ENCODE data around the gene SERPINA9. TPM values are rescaled to one million over a fixed set of nuclear protein-coding genes. Genes with fewer than 3 reads are reported as not detected.

SERPINA9 gene
- total RNA-seq, 6 experiments from 2014 or later: not detected

DNA sequence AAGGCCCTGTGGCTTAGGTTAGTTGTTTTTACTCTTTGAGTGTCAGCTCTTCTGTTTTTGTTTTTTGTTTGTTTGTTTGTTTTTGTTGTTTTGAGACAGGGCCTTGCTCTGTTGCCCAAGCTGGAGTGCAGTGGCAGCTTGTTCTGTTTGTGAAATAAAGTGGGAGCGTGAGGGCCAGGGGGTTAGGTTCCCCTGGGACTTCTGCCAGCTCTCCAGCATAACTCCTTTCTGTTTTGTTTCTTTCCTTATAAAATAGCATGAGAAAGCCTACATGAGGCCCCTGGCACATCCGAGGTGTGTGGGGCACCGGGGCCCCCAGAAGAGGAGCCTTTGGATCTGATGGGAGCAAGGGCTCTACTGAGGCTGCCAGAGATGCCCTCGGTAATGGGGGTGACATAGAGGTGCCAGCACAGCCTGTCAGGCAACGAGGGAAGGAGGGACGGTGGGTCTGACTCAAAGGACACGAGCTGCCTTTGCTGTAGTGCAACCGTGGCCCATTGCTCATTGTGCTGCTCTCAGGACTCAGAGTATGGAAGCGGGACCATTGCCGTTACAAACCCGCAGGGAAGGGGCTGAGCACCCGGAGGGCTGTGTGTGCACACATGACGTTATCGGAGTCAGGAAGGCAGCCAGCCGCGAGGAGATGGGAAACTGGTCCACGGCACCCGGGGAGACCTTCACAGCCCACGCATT is 14.3 kb downstream of the SERPINA9 start:
- Mint-ChIP-seq H3K9me3 (peaks cover 61% of the 10 kb centered on the region), H3K4me3 (no peak overlapping the region), H3K27me3 (ENCODE audit: insufficient read depth) (no peaks in the 10 kb centered on the region), H3K36me3 (ENCODE audit: low read depth) (peaks cover 5% of the 10 kb centered on the region; the same call in 1 of the 2 replicates), H3K27ac (no peak overlapping the region), H3K4me1 (ENCODE audit: low read depth) (no peaks in the 10 kb centered on the region)
- TF ChIP-seq CTCF (IDR thresholded peaks at IDR 0.05): no peak
- no peak for DNase-seq

DNA sequence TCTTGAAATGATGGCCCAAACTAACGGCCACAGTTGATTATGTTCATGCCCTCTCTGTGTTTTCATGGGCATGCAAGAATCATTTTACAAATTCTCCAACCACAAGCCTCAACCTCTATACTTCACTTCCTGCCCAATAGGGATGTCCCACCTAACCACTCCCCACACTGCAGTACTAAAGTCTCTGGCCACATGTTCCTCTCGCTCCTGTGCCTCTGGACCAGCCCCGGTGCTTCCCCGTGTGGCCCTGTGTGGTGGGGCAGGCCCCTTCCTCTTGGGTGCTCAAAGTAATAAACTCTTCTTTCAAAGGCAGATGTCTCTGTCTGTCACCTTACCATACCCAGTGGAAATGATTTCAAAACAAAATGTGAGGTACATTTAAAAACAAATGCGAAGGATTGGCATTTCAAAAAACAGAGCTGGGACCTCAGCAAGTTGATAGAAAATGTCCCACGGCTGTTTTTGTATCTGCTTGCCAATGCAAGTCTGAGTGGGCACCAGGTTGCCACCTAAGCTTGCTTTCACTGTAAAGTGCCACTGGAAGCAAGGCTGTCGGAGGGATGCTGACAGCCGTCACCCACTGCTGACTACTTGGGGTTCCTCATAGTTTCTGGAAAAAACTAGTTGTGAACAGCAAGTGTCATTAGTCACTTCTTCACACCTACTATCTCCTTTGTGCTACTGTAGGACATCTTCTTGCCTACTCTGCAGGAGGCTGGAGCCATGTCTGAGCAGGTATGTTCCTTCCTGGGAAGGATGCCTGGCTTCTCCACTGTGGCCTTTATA is 15.2 kb downstream of the SERPINA9 start:
- H3K27ac Mint-ChIP-seq: no peak overlapping the region
- peaks cover 59% of the 10 kb centered on the region for H3K9me3 Mint-ChIP-seq
- peaks cover 5% of the 10 kb centered on the region; the same call in 1 of the 2 replicates for H3K36me3 Mint-ChIP-seq (ENCODE audit: low read depth)
- no peak for TF ChIP-seq CTCF (IDR thresholded peaks at IDR 0.05)
- no peak overlapping the region for H3K4me3 Mint-ChIP-seq
- no peaks in the 10 kb centered on the region for H3K4me1 Mint-ChIP-seq (ENCODE audit: low read depth)
- no peak for DNase-seq
- no peaks in the 10 kb centered on the region for H3K27me3 Mint-ChIP-seq (ENCODE audit: insufficient read depth)

DNA sequence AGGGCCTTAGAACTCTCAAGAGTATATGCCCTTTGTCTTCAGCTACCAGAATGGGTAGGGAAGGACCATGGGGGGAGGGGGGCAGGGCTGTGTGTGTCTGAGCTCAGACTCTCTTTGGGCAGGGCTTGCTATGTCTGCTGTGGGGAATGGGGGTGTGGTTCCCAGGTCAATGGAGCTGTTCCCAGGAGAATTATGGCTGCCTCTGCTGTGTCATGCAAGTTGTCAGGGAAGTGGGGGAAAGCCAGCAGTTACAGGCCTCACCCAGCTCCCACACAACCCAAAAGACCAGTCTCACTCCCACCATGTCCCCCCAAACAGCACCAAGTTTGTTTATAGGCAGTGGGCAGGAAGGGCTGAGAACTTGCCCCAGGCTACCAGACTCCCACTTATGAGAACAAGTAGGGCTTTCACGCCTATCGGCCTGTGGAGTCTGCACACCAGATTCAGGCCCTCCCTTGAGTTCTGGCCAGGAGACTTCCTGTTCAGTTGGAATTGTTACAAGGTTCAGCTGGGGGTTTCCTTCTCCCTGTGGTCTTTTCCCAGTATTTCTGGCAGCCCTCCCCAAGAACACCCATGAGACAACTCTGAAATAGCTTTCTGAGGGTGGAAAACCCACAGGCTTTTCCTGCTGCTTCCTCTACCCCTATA is 17.3 kb downstream of the SERPINA9 start:
- H3K4me3 Mint-ChIP-seq: no peak overlapping the region
- H3K27me3 Mint-ChIP-seq (ENCODE audit: insufficient read depth): peaks cover 1% of the 10 kb centered on the region; the same call in 1 of the 2 replicates
- H3K36me3 Mint-ChIP-seq (ENCODE audit: low read depth): peaks cover 5% of the 10 kb centered on the region; the same call in 1 of the 2 replicates
- TF ChIP-seq CTCF (IDR thresholded peaks at IDR 0.05): no peak
- no peaks in the 10 kb centered on the region for H3K4me1 Mint-ChIP-seq (ENCODE audit: low read depth)
- no peak for DNase-seq
- peaks cover 72% of the 10 kb centered on the region for H3K9me3 Mint-ChIP-seq
- no peak overlapping the region for H3K27ac Mint-ChIP-seq

- H3K4me1 Mint-ChIP-seq (ENCODE audit: low read depth): no peaks in the 10 kb centered on the region
- no peaks in the 10 kb centered on the region; the same call in 1 of the 2 replicates for H3K36me3 Mint-ChIP-seq (ENCODE audit: low read depth)
- no peak overlapping the region for H3K4me3 Mint-ChIP-seq
- H3K9me3 Mint-ChIP-seq: peaks cover 70% of the 10 kb centered on the region
- H3K27me3 Mint-ChIP-seq (ENCODE audit: insufficient read depth): peaks cover 1% of the 10 kb centered on the region; the same call in 1 of the 2 replicates
- no peak for DNase-seq
- no peak for TF ChIP-seq CTCF (IDR thresholded peaks at IDR 0.05)
- no peak overlapping the region for H3K27ac Mint-ChIP-seq
Observed at GRCh38 chr14:94458096-94458495, 17.9 kb downstream of the SERPINA9 start.

GRCh38 chr14:94455928-94456327 is 20.1 kb downstream of the SERPINA9 start:
- H3K4me1 Mint-ChIP-seq (ENCODE audit: low read depth): no peaks in the 10 kb centered on the region
- no peaks in the 10 kb centered on the region for H3K36me3 Mint-ChIP-seq (ENCODE audit: low read depth)
- TF ChIP-seq CTCF (IDR thresholded peaks at IDR 0.05): no peak
- no peak overlapping the region for H3K4me3 Mint-ChIP-seq
- H3K9me3 Mint-ChIP-seq: peaks cover 62% of the 10 kb centered on the region
- no peak overlapping the region for H3K27ac Mint-ChIP-seq
- H3K27me3 Mint-ChIP-seq (ENCODE audit: insufficient read depth): peaks cover 1% of the 10 kb centered on the region; the same call in 1 of the 2 replicates
- no peak for DNase-seq
